Parathyroid adenoma (tissue), 2 donors: Measurements from ENCODE around the gene TMEM176B.

ENCODE experiments used
- H2AFZ ChIP-seq: fragments of 300-600 bp; sonication (generic); one replicate; pipeline ENCODE4 v1.7.0; 2017; ENCODE audit warnings: antibody characterized with exemption, mild to moderate bottlenecking
- H3K27ac ChIP-seq: fragments of 300-600 bp; sonication (generic); one replicate; pipeline ENCODE4 v1.7.0; 2017
- H3K27me3 ChIP-seq: fragments of 300-600 bp; sonication (generic); one replicate; pipeline ENCODE4 v1.7.0; 2017; ENCODE audit warnings: low read length; ENCODE audit not compliant: control insufficient read depth, insufficient read depth
- H3K36me3 ChIP-seq: fragments of 300-600 bp; sonication (generic); one replicate; pipeline ENCODE4 v1.7.0; 2017; ENCODE audit warnings: low read length; ENCODE audit not compliant: control insufficient read depth, insufficient read depth
- H3K4me1 ChIP-seq: fragments of 300-600 bp; sonication (generic); one replicate; pipeline ENCODE4 v1.7.0; 2017; ENCODE audit warnings: control low read depth
- H3K4me2 ChIP-seq: fragments of 300-600 bp; sonication (generic); one replicate; pipeline ENCODE4 v1.7.0; 2017; ENCODE audit warnings: low read length
- H3K4me3 ChIP-seq: fragments of 300-600 bp; sonication (generic); one replicate; pipeline ENCODE4 v1.7.0; 2017; ENCODE audit warnings: low read depth, low read length
- H3K79me2 ChIP-seq: fragments of 300-600 bp; sonication (generic); one replicate; pipeline ENCODE4 v1.7.0; 2017; ENCODE audit warnings: control low read depth
- H3K9ac ChIP-seq: fragments of 300-600 bp; sonication (generic); one replicate; pipeline ENCODE4 v1.7.0; 2017; ENCODE audit warnings: mild to moderate bottlenecking
- H3K9me3 ChIP-seq: fragments of 300-600 bp; sonication (generic); one replicate; pipeline ENCODE4 v1.7.0; 2017; ENCODE audit warnings: low read length; ENCODE audit not compliant: control insufficient read depth
- CTCF ChIP-seq: fragments of 300-600 bp; sonication (generic); IDR thresholded peaks from one replicate; pipeline ENCODE4 v1.7.0; 2017; ENCODE audit warnings: antibody characterized with exemption, mild to moderate bottlenecking
- donor health status: primary hyperparathyroidism.

TMEM176B gene

DNA sequence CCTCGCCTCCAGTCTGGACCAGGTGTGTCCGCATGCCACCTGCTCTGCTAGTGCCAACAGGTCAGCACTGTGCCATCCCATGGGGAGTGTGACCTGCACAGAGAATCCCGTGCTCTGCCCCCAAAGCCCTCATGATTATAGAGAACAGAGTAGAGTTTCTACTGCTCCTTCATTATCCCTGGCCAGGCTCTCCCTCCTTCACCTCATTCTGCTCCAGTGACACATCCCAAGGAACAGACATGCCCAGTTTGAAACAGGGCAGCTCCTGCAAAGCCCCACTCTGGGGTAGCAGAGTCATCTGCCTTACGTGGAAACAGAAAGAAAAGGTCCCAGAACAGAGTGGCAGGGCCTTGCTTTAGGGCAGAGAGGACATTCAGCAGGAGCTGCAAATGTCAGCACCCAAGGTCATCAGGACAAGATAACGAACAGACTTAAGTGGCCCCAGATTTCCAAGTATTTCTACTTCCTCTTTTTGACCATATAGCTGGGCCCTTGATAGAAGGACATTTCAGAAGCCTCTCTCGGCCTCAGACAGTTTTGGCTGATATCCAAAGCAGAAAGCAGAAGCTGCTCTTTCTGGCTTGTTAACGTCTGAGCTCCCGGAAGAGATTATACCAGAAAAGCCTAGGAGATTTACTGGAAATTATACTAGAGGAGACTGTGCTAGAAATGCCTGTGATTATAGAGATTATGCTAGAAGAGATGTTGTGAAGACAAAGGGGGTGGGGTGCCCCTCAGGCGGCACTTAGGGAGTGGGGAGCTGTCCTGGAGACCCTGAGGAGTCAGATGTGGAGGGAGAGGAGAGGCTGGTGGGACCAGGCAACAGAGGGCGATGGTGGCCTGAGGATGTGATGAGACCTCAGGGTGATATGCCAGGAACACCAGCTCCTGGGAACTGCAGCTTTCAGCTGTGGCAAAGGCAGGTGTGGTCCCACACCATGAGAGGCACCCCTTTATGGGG is 12.6 kb downstream of the TMEM176B start:
- TF ChIP-seq CTCF, result no peak
- H3K36me3 ChIP-seq, result no peaks in the 10 kb centered on the region
- peaks cover 15% of the 10 kb centered on the region for H3K4me1 ChIP-seq
- no peaks in the 10 kb centered on the region for H3K79me2 ChIP-seq
- H2AFZ ChIP-seq, result peak overlapping the region; percentile 75
- no peak overlapping the region for H3K4me2 ChIP-seq
- H3K27ac ChIP-seq, result no peak overlapping the region
- H3K9me3 ChIP-seq, result no peaks in the 10 kb centered on the region
- no peak overlapping the region for H3K4me3 ChIP-seq
- no peaks in the 10 kb centered on the region for H3K27me3 ChIP-seq
- H3K9ac ChIP-seq, result no peak overlapping the region

- H3K27ac ChIP-seq, result no peak overlapping the region
These were observed 15.2 kb downstream of the TMEM176B start for GRCh38 chr7:150784954-150785353.

GRCh38 chr7:150784120-150784736 is 15.9 kb downstream of the TMEM176B start:
- Histone ChIP-seq H3K9me3 (no peaks in the 10 kb centered on the region), H3K9ac (no peak overlapping the region), H3K4me1 (peaks cover 15% of the 10 kb centered on the region), H3K4me3 (no peak overlapping the region), H2AFZ (no peak overlapping the region), H3K27me3 (no peaks in the 10 kb centered on the region), H3K4me2 (no peak overlapping the region), H3K36me3 (no peaks in the 10 kb centered on the region), H3K27ac (no peak overlapping the region), H3K79me2 (no peaks in the 10 kb centered on the region)
- TF ChIP-seq CTCF, result no peak

More at GRCh38 chr7:150784954-150785353, 15.2 kb downstream of the TMEM176B start:
- Histone ChIP-seq H3K4me3 (no peak overlapping the region), H3K9me3 (no peaks in the 10 kb centered on the region), H3K27me3 (no peaks in the 10 kb centered on the region), H3K79me2 (no peaks in the 10 kb centered on the region), H3K4me1 (peaks cover 15% of the 10 kb centered on the region), H2AFZ (no peak overlapping the region), H3K4me2 (no peak overlapping the region), H3K36me3 (no peaks in the 10 kb centered on the region), H3K9ac (no peak overlapping the region)
- TF ChIP-seq CTCF, result no peak

GRCh38 chr7:150781961-150782360 is 18.2 kb downstream of the TMEM176B start:
- no peak for TF ChIP-seq CTCF
- Histone ChIP-seq H3K27ac (no peak overlapping the region), H3K27me3 (no peaks in the 10 kb centered on the region)

More at GRCh38 chr7:150781961-150782360, 18.2 kb downstream of the TMEM176B start:
- H3K4me2 ChIP-seq, result no peak overlapping the region
- no peaks in the 10 kb centered on the region for H3K9me3 ChIP-seq
- H3K9ac ChIP-seq, result no peak overlapping the region
- H2AFZ ChIP-seq, result no peak overlapping the region
- H3K79me2 ChIP-seq, result no peaks in the 10 kb centered on the region
- no peaks in the 10 kb centered on the region for H3K4me1 ChIP-seq
- H3K4me3 ChIP-seq, result no peak overlapping the region
- no peaks in the 10 kb centered on the region for H3K36me3 ChIP-seq
